GM21576 (cell line): ENCODE measurements around the gene HOTAIR.

Experiments
- ATAC-seq: cut with Tn5 transposase; IDR thresholded peaks from one replicate; pipeline ENCODE4 v1.9.1; 2021; ENCODE audit warnings: mild to moderate bottlenecking, moderate library complexity; ENCODE audit not compliant: unreplicated experiment

HOTAIR gene

DNA sequence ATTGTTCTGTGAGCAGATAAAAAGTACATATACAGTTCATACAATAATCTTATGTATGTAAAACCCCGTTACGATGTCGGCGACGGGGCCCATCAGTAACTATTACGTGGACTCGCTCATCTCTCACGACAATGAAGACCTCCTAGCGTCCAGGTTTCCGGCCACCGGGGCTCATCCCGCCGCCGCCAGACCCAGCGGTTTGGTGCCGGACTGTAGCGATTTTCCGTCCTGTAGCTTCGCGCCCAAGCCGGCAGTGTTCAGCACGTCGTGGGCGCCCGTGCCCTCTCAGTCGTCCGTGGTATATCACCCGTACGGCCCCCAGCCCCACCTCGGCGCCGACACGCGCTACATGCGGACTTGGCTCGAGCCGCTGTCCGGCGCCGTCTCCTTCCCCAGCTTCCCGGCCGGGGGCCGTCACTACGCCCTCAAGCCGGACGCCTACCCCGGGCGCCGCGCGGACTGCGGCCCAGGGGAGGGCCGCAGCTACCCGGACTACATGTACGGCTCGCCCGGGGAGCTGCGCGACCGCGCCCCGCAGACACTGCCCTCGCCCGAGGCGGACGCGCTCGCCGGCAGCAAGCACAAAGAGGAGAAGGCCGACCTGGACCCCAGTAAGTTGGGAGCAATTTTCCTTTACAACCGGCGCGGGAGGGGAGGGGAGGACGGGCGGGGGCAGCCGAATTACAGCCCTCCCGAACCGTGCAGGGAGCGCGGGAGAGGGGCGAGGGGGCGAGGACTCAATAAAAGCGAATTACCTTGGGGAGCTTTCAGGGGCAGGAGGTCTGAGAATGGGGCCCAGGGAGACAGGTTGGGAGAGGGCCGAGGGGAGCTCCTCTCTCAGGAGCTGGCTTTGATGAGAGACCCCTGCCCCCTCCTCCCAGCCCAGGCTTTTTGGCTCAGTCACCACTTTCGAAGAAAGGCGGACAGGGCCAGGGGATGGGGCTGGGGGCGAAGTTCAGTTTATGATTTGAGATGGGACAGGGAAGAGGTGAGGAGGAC, 25.7 kb upstream of the HOTAIR start, which contains the start of gene HOXC9:
HOXC9 (plus strand) TSS at position 46 of the 999 bp plus-strand sequence; CDS start at position 74, 28 bp downstream.
- no peak for ATAC-seq

DNA sequence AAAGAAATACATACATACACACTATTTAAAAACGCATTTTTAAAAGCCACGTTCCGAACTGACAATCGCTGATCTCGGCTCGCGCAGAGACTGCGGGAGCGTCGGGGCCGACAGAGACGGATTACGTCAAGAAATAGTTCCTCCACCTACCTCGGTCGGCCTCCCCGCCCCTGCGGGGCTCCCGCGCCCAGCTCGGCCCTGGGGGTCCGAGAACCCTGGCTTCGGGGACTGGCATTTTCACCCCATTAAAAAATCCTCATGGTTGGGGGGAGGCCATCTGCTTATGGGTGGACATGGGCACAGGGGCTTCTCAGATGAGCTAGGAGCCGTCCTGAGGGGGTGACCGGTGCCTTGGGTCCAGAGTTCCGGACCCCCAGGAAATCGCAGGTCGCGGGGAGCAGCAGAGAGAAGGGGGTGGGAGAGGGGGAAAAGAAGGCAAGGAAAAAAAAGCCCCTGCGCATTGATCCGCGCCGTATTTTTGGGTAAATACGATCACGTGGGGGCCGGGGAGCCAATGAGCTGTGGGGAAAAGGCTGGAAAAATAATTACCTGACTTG, 24.9 kb upstream of the HOTAIR start:
- no peak for ATAC-seq

DNA sequence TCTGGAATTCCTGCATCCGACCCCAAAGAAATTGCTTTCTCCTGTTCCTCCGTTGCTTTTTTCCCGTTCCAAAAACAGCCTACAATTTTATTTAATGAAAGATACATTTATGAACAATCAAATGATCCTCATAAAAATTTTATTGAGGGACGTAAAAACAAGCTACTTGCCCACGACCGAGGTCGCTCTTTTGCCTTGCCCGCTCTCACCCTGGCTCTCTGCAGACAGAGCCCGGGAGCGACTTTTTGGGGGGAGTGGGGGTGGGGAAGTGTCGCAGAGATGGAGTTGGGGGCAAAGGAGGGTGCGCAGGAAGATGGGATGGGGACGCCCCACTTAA, 24.1 kb upstream of the HOTAIR start:
- ATAC-seq: no peak

DNA sequence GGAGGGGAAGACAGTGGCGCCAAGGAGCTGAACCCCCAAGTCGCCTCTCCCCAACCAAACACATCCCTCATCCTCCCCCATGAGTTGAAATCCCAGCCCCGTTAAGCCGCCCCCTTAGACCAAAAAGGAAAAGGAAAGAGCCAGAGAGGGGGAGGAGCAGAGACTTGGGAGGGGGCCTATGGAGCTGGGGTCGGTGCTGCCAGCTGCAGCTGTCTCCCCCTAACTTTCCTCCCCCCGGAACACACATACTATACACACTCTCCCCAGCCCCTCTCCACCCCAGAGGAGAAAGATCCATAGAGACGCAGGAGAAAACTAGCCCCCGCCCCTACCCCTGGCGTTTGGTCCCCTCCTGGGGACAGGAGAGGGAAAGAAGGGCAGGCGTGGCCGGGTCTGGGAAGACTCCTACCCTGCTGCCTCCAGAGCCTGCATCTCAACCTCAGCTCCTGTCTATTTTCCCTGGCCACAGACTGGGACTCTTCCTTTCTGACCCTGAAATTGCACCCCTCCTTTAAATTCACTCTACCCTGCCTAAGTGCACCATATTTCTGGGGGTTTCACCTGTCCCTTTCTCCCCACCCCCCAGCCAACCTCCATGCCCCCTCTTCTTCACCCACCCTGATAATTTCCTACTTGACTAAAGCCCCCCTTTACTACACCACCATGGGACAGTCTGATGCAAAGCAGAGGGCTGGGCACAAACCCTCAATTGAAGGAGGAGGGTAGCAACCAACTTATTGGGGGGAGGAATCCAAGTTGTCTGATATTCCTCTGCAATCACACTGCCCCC, 23.6 kb upstream of the HOTAIR start:
- ATAC-seq: no peak

GRCh38 chr12:53997204-53998109, 22.7 kb upstream of the HOTAIR start:
- ATAC-seq: no peak

- no peak for ATAC-seq
Observed at GRCh38 chr12:53996240-53997203, 21.8 kb upstream of the HOTAIR start.

DNA sequence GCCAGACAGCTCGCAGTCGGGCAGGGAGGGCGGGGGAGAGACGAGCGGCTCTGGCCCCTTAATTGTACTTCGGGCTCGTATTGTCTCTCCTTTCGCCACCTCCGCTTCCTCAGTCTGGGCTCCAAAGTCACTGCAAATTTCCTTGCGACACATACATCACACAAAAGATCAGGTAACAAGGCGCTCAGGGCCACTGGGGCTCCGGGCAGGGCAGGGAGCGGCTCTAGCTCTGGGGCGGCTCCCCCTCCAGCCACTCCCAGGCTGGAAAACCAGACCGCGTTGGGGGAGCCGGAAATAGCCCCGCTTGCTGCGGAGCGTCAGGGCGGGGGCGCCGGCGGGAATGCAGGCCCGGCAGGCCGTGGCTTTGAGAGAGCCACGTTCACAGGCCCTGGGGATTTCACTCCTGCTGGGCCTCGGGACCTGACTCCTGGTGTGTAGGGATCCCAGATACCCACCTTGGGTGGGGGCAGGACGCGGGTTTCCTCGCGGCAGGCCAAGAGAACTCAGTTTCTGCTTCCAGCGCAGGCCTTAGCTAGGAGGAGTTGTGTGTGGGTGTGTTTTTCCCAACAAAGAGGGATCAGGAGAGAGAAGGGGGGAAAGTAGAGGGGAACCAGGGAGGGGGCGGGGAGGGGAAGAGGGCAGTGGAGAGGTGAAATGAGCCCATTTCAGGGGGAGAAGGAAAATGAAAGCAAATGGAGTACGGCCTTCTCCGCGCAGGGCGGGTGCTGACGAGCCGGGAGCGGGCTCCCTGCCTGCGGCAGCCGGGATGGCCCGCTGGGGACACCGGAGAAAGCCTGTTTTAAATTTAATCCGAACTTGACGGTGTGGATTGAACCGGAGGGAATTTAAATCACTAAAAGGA, 20.9 kb upstream of the HOTAIR start:
- ATAC-seq: no peak

DNA sequence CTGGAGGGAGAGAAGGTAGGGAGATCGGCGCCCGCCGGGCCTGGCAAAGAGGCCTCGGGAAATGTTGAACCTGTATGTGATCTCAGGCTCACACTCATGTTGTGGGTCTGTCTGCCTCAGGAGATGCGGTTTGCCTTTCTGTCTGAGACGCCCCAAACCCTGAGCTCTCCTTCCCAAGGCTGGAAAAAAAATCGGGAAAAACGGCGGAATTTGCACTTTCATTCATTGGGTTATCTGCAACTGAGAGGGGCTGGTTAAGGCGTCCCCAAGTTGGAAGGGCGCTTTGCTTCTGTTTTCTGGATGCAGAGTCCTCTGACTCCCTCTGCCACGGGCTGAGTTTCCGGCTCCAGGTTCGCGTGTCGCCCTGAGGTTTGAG, 20.2 kb upstream of the HOTAIR start:
- ATAC-seq: no peak

DNA sequence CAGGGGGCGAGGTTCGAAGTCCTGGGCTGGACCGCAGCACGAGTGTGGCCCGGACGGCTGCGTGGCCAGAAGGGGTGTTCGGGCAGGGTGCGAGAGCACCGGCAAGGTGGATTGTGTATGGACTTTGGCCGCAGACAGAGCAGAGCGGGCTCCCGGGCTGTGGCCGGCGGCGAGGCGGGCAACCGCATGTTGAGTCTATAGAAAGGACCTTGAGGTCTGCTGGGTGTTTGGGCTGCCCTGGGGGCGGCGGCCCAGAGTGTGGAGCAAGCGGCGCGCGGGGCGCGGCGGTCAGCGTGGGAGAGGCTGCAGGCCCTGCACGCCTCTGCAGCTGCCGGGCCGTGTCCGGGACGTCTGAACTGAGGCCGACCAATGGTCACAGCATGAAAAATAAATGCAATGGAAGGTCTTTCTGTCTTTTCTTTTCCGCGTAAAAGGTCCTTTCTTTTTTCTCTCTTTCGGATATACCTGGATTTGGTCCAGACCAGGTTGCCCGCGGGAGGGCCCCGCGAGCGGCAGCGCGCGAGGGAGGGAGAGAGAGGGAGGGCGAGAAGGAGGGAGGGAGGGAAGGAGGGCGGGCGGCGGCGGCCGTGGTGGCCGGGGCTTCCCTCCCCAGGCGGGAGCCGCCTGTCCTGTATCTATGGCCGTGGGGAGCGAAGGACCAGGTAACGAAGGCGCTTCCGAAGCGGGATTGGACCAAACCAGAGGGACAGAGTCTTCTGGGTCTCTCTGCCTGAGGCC, 19.7 kb upstream of the HOTAIR start:
- no peak for ATAC-seq

GRCh38 chr12:53994009-53994263, 19.2 kb upstream of the HOTAIR start:
- no peak for ATAC-seq

DNA sequence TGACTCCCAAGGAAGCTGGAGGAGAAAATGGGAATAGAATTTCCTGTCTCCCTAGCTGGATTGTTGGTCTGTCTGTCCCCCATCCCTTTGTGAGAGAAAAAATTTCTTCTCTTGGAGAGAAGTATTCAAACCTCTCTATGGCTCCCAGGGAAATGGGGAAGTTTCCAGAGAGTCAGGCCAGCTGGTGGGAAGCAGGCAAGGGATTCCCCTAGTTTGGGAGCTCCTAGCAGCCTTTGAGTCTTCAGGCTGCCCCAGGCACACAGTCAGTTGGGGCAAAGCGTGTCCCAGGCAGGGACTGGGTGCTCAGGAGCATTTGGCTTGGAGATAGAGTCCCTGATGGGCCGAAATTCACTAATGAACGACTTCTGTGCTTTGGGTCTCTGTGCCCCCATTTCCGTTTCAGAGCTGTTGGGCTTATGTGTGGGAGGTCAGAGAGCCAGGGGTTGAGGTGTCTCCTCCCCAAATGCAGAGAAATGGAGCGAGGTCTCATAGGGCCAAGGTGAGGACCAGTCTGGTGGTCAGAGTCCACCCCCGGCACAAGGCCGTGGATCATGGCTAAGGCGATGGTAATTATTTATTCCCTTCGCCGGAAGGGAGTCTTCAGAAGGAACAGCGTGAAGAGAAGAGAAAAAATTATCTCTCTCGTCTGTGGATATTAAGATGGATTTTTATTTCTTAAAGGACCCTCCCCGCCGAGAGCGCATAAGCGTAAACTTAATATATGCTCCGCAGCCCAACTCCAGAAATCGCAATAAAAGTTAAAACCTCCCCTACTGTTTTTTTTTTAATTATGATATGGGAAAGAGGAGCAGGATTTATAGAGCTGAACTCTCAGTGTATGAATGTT, 18.6 kb upstream of the HOTAIR start:
- ATAC-seq: no peak

GRCh38 chr12:53992377-53992889, 17.7 kb upstream of the HOTAIR start:
- ATAC-seq: no peak

- no peak for ATAC-seq
Observed at GRCh38 chr12:53991077-53991460, 16.3 kb upstream of the HOTAIR start.

GRCh38 chr12:53990311-53991076, 15.7 kb upstream of the HOTAIR start:
- no peak for ATAC-seq

GRCh38 chr12:53989227-53990113, 14.7 kb upstream of the HOTAIR start:
- ATAC-seq: no peak
